Ectodermal cell (in vitro differentiated cells): ENCODE measurements around the gene CLMN.

Source experiments
- H3K27ac ChIP-seq: 2 replicates; pipeline ENCODE4 v1.7.0; 2013; ENCODE audit warnings: mild to moderate bottlenecking, low read depth, low read length; ENCODE audit not compliant: insufficient read depth, poor library complexity, severe bottlenecking
- H3K27me3 ChIP-seq: 2 replicates; pipeline ENCODE4 v1.7.0; 2013; ENCODE audit warnings: mild to moderate bottlenecking, low read length; ENCODE audit not compliant: insufficient read depth, control insufficient read depth, poor library complexity, severe bottlenecking
- H3K36me3 ChIP-seq: one replicate; pipeline ENCODE4 v1.7.0; 2013; ENCODE audit warnings: low read length; ENCODE audit not compliant: control insufficient read depth, insufficient read depth
- H3K4me1 ChIP-seq: one replicate; pipeline ENCODE4 v1.7.0; 2013; ENCODE audit warnings: low read length; ENCODE audit not compliant: control insufficient read depth, insufficient read depth
- H3K4me3 ChIP-seq: 2 replicates; pipeline ENCODE4 v1.7.0; 2013; ENCODE audit warnings: low read depth, low read length, control low read depth; ENCODE audit not compliant: insufficient read depth
- H3K9me3 ChIP-seq: 2 replicates; pipeline ENCODE4 v1.7.0; 2013; ENCODE audit warnings: mild to moderate bottlenecking, low read length, moderate library complexity; ENCODE audit not compliant: control insufficient read depth
- WGBS, 2 experiments: methylation state at CpG; one replicate each; pipeline ENCODE4 v1.1.7; 2013; ENCODE audit warnings: missing lambda C conversion rate in 2 of 2; 5-methylcytosine and 5-hydroxymethylcytosine counted together

Gene CLMN

GRCh38 chr14:95197551-95197950 lies 122.2 kb downstream of the CLMN start:
- Histone ChIP-seq H3K9me3 (peaks cover 2% of the 10 kb centered on the region), H3K36me3 (no peaks in the 10 kb centered on the region), H3K27ac (no peak overlapping the region), H3K4me1 (no peaks in the 10 kb centered on the region), H3K4me3 (no peak overlapping the region), H3K27me3 (no peaks in the 10 kb centered on the region)
- 79 to 86% methylated on average over 8 of the region's 8 CpGs for WGBS, 2 experiments

DNA sequence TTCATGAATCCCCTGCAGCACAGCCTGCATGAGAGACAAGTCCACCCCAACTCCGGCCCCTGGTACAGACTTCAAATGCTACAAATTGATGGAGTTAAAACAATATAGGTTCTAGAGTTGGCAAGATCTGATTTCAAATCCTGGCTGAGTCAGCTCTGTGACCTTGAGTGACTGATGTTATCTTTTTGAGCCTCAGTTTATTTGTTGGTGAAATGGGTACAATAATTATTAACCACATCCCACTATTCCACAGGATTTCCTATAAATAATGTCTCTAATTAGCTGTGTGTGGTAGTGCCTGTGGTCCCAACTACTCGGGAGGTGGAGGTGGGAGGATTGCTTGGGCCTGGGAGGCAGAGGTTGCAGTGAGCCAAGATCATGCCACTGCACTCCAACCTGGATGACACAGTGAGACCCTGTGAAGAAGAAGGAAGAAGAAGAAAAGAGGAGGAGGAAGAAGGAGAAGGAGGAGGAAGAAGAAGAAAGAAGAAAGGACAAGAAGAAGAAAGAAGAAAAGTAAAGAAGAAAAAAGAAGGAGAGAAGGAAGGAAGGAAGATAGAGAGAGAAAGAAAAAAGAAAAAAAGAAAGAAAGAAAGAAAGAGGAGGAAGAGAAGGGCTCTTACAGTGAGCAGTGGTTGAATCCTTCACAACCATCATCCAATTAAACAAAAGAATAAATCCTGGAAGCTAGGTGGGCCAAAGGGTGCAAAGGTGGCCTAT lies 122.7 kb downstream of the CLMN start:
- Histone ChIP-seq H3K36me3 (no peaks in the 10 kb centered on the region), H3K4me1 (no peaks in the 10 kb centered on the region), H3K4me3 (no peak overlapping the region), H3K27me3 (no peaks in the 10 kb centered on the region), H3K9me3 (peaks cover 2% of the 10 kb centered on the region), H3K27ac (no peak overlapping the region)
- WGBS, 2 experiments, result 96 to 98% methylated on average over 2 of the region's 2 CpGs

DNA sequence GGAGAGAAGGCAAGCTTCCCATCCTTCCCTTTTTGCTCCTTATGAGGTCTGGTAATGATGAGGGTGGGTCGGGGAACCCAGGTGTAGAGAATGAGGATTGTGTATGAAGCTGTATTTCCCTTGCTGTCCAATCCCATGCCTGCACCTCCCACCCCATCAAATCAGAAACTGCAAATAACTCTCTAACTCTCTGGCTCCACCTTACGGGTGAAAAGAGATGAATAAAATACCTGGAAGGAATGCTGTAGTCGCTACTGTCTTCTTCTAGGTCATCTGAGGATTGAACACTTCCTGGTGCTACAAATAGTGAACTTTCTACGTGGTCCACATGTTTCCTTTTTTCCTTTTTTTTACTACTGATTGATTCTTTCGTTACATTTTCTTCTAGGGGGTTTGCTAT lies 123.4 kb downstream of the CLMN start:
- Histone ChIP-seq H3K27me3 (no peaks in the 10 kb centered on the region), H3K4me1 (no peaks in the 10 kb centered on the region), H3K27ac (no peak overlapping the region), H3K9me3 (peaks cover 2% of the 10 kb centered on the region), H3K36me3 (no peaks in the 10 kb centered on the region), H3K4me3 (no peak overlapping the region)
- WGBS, 2 experiments, result 83 to 88% methylated on average over 4 of the region's 5 CpGs

DNA sequence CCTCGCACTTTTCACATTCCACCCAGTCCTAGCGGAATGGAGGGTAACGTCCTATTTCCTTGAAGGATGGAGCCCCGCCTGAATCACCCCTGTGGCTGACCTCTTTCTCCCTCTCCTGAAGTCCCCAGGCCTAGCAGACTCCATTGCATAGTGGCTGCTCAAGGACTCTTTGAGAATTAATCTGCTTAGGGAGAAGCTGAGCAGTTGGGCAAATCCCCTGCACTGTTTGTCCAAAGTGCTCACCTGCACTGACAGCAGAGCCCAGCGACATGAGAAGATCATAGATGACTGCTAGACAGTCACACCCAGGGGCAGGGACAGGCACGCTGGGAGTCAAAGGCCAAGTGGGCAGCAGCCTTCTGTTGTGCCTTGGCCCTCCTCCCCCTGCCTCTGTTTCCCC lies 124.7 kb downstream of the CLMN start:
- WGBS, 2 experiments, result 93 to 94% methylated on average over 6 of the region's 6 CpGs
- Histone ChIP-seq H3K36me3 (no peaks in the 10 kb centered on the region), H3K9me3 (peaks cover 2% of the 10 kb centered on the region), H3K27ac (no peak overlapping the region), H3K4me3 (no peak overlapping the region), H3K27me3 (no peaks in the 10 kb centered on the region), H3K4me1 (no peaks in the 10 kb centered on the region)

DNA sequence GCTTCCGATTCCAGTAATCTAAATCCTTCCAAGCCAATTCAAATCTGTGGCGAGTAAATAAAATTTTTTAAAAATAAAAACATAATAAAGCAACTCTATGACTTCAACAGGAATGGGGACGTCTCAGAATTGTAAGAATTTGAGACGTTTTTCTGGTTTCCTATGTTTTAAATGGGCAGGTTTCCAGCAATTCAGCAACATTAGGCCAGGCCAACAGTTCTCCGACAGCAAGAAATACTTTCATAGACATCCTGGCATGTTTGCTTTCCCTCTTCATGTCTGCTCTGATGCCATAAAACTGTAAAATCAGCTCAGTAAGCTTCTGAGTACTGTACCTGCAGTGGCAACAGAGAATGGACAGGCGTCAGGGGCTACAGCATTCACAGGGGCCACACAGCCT lies 126.6 kb downstream of the CLMN start:
- Histone ChIP-seq H3K27ac (no peak overlapping the region), H3K4me1 (no peaks in the 10 kb centered on the region), H3K9me3 (peaks cover 2% of the 10 kb centered on the region), H3K36me3 (no peaks in the 10 kb centered on the region), H3K27me3 (no peaks in the 10 kb centered on the region), H3K4me3 (no peak overlapping the region)
- WGBS, 2 experiments, result 94 to 95% methylated on average over 4 to 5 of the region's 6 CpGs

- Histone ChIP-seq H3K9me3 (peaks cover 2% of the 10 kb centered on the region), H3K4me3 (no peak overlapping the region), H3K4me1 (no peaks in the 10 kb centered on the region), H3K27ac (no peak overlapping the region), H3K27me3 (no peaks in the 10 kb centered on the region), H3K36me3 (no peaks in the 10 kb centered on the region)
- WGBS, 2 experiments, result 89 to 93% methylated on average over 4 to 6 of the region's 6 CpGs
These were observed 127.4 kb downstream of the CLMN start for GRCh38 chr14:95192311-95192710.

GRCh38 chr14:95191445-95192199 lies 128.1 kb downstream of the CLMN start:
- Histone ChIP-seq H3K36me3 (no peaks in the 10 kb centered on the region), H3K27ac (no peak overlapping the region), H3K4me3 (no peak overlapping the region), H3K4me1 (no peaks in the 10 kb centered on the region), H3K27me3 (no peaks in the 10 kb centered on the region), H3K9me3 (peaks cover 2% of the 10 kb centered on the region)
- 93 to 94% methylated on average over 21 of the region's 21 CpGs for WGBS, 2 experiments

DNA sequence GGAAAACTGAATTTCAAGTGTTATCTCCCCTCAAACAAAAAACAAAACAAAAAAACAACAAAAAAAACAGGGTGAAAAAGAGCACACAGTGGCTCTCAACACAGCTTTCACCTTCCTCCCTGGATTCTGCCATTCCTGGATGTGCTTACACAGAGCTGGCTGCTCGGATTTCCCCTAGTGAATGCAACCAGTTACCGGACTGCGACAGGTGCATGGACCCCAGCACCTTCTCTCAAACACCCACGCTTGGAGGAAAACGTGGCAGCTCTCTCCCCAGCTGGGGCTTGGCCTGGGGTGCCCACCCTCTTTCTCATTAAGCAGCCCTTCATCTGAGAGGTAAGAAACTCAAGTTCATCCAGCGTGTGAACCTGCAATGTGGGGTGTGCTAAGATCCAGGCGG lies 128.9 kb downstream of the CLMN start:
- peaks cover 2% of the 10 kb centered on the region for H3K9me3 ChIP-seq
- H3K36me3 ChIP-seq, result no peaks in the 10 kb centered on the region
- H3K4me1 ChIP-seq, result no peaks in the 10 kb centered on the region
- 91 to 93% methylated on average over 7 of the region's 7 CpGs for WGBS, 2 experiments
- H3K4me3 ChIP-seq, result no peak overlapping the region
- H3K27ac ChIP-seq, result no peak overlapping the region
- H3K27me3 ChIP-seq, result no peaks in the 10 kb centered on the region

DNA sequence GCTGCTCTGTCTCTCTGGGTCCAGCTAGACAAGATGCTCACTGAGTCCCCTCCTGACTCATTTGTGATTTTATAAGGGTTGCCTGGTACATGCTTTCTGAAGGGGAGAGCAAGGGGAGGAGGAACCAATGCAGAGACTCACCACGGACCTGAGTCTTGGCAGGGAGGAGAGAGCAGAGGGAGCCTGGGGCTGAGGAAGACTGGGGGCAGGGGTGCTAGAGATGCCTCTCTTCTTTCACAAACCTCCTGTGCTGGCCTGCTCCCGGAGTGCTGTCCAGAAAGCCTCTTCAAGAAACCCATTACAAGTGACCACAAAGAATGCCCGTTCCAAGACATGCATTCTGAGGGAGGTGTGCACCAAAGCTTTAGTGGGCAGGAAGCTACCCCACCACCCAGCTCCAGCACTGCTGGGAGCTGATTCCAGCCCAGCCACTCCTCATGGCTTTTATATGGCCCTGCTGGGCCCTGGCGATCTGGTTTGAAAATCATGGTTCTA lies 129.3 kb downstream of the CLMN start:
- Histone ChIP-seq H3K27ac (no peak overlapping the region), H3K4me1 (no peaks in the 10 kb centered on the region), H3K36me3 (no peaks in the 10 kb centered on the region), H3K9me3 (peaks cover 2% of the 10 kb centered on the region), H3K27me3 (no peaks in the 10 kb centered on the region), H3K4me3 (no peak overlapping the region)
- 79 to 83% methylated on average over 4 of the region's 4 CpGs for WGBS, 2 experiments

DNA sequence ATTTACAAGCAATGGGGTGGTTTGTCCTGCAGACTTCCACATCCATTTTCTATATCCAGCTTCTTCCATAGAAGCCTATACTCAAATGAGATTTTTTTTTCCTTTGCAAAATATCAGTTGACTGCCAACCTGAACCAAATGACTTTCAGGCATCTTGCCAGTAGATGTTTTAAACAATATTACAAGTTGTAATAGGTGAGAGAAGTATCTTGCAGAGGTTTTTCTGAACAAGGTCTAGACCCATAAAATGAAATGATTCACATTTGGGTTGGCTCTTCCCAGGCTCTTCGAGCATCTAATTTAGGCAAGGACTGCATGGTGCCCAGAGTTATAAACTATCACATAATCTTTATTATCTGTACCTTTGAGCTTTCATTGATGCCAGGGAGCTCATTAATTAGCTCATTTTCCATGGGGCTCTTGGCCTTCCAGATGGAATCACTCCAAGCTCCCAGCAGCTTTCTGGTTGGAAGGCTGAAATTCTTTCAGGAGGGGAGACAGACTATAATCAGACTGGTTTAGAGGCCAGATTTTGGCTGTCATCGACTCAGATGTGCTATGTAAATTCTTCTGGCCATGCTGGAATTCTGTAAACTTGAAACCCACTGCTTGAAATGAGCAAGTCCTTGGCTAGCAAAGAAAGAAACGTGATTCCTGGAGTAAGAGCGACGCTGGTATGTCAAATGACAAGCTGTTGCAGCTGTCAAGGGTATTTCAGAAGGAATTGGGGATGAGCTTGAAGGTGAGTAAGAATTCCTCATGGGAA lies 130.2 kb downstream of the CLMN start:
- no peaks in the 10 kb centered on the region for H3K27me3 ChIP-seq
- H3K4me3 ChIP-seq, result no peak overlapping the region
- peaks cover 2% of the 10 kb centered on the region for H3K9me3 ChIP-seq
- H3K4me1 ChIP-seq, result no peaks in the 10 kb centered on the region
- 84 to 94% methylated on average over 5 of the region's 5 CpGs for WGBS, 2 experiments
- H3K27ac ChIP-seq, result no peak overlapping the region
- no peaks in the 10 kb centered on the region for H3K36me3 ChIP-seq
